HG03045 (cell line): ENCODE results near the gene HMCN1.

Experiments
- ATAC-seq: cut with Tn5 transposase; IDR thresholded peaks from one replicate; pipeline ENCODE4 v1.9.1; 2021; ENCODE audit warnings: mild to moderate bottlenecking, moderate library complexity; ENCODE audit not compliant: unreplicated experiment

Gene HMCN1

DNA sequence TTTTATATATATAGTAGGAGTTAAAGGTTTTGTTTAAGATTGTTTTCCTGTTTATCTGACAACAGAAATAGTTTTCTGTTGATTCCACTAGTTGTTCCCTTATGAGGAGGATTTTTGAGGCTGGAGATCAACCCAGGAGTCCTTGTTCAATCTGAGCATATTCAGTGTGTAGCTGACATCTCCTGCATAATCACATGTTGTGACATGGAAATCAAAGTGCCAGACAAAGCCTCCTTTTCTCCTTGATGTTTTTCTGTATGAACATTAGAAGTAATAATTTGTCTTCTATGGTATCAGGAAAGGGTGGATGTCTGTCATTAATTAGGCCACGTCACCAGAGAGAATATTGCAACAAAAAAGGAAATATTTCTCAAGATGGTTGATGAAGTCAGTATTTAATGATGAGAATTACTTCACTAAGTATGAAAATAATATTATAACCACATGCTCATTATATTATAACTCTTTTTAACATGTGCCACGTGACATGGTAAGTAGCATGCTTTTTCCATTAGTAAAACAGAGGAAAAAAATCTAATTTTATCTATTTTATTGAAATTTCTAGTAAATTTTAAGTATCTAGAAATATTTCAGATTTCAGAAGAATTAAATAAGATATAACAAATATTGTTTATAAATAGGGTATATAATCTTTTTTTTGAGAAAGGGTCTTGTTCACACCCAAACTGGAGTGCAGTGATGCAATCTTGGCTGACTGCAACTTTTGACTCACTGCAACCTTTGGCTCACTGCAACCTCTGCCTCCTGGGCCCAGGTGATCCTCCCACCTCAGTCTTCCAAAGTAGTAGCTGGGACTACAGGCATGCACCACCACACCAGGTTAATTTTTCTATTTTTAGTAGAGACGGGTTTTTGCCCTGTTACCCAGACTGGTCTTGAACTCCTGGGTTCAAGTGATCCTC lies 223.5 kb downstream of the HMCN1 start:
- ATAC-seq, result no peak

DNA sequence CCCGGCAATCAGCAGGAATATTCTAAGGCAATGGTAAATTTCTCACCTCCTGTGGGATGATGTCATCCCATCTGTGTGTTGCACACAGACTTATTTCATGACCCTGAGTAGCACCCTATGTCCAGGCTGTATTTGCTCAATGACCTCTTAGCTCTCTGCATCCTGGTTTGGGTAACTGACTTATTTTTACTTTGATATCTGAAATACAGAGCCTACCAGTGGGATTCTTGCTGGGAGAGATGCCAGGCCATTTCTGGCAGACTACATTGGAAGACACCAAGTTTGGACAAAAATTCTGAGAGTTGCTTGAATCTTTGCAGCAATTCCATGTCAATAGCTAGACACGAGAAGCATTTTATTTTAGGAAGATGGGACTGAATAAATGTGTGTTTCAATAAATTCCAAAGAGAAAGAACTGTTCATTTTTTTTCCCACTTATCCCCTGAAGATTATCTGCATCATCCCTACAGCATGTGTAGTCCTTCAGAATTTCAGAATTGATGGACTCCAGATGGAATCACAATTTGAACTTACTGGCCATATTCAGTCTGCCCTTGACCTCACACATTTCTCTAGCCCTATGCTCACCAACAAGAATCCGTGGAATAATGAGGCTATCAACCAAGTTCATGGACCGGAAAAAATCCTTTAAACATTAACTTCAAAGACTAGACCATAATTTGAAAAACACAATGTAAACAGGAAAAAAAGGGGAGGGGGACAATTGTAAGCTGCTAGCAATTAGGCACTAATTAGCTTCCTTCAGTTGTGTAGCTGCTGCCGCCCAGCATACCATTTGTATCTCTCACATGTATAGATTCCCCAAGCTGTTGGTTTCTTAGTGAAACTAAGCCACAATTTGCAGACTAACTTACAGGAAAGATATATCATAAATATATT lies 226.5 kb downstream of the HMCN1 start:
- no peak for ATAC-seq

DNA sequence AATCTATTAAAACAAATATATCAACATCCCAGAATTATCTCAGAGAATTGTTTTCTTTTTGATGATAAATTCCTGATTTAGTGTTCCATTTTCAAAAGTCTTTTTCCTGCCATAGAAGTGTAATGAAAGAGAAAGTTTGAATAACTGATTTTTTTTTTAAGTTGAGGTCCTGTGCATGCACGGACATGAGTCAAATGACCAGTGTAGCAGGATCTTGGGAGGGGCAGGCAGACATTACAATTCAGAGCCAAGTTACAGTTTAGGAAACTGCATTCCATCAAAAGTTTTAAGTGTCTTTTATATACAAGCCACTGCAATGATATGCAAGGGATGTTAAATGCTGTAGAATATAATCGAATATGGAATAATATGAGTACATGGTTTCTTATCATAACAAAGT lies 227.5 kb downstream of the HMCN1 start:
- ATAC-seq, result no peak

DNA sequence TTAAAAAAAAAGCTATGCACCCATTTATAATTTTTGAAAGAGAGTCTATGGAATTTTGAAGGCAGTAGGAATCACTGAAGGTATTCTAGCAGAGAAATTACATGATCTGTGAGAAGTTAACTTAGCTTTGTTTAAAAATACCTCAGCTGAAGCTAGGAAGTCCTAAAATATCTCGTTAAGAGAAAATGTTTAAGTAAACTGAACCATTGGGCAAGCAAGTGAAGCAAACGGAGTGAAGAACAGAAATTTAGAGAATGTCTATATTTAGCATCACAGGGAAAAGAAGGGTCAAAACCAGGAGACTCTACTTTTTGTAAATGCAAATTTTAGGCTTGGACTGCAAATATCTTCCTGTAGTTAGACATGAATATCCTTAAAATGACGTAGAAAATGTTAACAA lies 230.8 kb downstream of the HMCN1 start:
- ATAC-seq, result no peak

DNA sequence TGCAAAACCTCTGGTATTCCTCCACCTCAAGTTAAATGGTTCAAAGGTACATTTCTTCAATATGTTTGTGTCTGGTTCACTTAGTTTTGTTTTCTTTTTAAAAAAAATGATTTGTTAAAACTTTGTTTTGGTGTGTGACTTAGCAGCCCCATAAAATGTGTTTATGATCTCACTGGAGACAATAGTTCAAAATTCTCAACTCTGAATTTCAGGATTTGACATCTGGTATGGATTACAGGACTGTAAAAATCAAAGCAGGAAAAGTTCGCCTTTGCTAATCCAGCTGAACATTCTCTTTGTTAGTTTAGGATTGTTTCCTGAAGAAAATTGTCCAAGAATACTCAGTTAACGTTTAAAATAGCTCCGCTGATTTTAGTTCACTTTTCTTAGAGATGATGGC lies 231.7 kb downstream of the HMCN1 start:
- ATAC-seq, result no peak

DNA sequence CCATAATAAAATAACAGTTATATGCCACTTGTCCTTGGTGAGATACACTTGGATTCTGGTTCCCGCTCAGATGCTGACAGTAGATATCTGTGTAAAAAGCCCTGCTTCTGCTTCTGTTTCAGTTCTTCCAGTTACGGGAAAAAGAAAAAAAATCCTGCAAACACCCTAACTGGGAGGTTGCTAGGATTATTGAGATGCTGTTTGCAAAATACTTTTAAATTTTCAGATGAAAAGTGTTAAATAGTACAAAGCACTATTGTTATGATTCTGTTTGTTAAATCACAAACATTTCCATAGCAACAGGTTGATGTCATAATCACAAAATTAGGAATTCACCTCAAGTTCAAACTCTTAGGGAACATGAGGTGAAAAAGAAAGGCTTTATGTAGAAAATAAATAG lies 232.3 kb downstream of the HMCN1 start:
- no peak for ATAC-seq

DNA sequence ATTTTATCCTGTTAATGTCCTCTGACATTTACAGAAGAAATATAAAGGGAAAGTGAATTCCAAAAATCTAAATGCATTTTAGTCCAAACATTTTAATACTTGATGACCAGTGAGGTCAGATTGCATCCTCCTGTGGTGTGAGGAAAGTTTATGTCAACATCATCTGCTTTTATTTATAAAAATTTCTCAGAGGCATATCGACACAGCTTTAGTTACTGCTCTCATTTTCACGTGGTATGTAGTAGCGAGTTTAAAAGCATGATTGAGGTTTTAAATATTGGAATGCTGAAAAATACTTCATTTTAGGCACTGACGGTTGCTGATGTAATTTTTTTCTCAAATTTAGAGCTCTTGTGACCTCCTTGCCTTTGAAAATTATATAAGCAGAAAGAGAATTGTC lies 234.8 kb downstream of the HMCN1 start:
- no peak for ATAC-seq

DNA sequence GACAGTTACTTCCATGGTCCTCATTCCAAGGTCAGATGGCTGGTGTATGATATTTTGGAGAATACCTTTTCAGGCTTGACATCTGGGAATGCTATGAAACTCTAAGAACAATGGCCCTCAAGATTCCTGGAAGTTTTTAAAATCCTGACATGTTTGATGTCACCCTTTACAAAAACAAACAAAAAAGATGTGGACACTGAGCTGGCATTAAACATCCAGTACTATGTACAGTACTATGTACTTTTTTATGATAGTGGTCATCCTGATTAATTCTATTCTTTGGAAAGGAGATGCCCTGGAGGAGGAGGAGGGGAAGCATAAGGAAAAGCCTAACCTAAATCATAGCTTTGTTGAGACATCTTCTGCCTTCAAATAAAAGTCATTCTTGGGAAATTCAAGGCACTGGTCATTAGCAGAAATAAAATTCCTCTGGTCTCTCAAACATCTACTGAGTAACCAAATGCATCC lies 235.4 kb downstream of the HMCN1 start:
- no peak for ATAC-seq

DNA sequence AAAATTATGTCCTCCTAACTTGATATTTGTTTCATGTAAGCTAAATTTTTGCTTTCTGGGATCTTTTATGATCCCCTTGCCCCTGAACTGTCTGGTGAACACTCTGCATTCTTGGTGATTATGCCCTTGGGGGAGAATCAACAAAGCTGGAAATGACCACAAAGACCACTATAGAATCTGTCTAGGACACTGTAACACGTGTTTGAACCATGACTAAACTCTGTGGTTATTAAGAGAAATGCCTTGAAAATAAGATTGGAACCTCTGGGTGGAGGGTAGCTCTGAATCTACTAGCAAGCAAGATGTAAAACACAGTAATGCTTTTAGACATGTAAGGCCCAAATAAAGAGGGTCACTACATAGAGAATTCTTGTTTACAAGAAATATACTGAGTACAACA lies 237.5 kb downstream of the HMCN1 start:
- no peak for ATAC-seq

DNA sequence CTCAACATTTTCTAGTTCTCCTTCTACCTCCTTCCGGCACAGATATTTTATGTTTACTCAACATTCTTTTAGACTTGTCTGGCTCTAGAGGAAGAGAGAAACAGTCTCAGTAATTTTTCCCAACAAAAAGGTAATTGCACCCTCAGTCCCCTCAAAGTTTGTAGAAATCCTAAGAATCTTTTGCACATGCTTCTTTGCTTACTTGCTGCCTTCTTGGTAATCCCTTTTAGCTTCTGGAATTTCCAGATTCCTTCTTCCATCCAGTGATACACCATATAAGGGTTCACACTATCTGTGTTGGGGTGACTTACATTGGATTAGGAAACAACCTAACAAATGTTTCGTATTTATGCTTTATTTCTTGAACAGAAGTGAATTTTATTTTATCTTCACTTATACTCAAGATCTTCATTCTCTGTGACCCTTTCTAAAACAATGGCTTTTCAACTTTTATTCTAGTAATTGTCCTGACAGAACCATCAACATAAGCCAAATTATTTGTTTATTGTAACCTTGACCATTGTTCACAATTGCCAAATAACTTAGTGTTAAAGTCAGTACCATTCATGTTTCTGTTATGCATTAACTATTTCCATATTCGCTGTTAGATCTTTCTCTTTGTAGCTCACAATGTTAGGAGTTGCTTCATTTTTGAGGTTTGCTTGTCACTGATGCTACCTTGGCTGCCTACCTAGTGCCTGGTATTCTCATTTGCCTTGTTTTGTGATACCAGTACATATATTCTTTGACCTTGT lies 238.1 kb downstream of the HMCN1 start:
- ATAC-seq, result no peak

DNA sequence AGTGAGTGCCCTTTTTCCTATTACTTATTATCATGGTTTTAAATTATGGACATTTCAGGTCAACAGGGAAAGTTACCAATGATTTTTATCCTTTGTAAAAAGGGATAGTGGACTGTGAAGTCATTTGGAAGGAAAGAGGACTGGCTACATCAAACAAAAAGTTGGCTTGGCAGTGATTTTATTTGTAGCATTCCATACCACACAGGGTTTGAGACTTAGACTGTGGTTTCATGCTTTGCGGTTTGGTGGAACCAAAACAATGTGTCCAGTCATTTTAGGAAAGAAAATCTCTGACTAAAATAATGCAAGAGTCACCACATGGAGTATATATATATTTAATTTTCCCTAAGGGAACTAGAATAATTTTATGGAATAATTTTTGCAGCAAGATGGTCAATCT lies 239.5 kb downstream of the HMCN1 start:
- no peak for ATAC-seq

DNA sequence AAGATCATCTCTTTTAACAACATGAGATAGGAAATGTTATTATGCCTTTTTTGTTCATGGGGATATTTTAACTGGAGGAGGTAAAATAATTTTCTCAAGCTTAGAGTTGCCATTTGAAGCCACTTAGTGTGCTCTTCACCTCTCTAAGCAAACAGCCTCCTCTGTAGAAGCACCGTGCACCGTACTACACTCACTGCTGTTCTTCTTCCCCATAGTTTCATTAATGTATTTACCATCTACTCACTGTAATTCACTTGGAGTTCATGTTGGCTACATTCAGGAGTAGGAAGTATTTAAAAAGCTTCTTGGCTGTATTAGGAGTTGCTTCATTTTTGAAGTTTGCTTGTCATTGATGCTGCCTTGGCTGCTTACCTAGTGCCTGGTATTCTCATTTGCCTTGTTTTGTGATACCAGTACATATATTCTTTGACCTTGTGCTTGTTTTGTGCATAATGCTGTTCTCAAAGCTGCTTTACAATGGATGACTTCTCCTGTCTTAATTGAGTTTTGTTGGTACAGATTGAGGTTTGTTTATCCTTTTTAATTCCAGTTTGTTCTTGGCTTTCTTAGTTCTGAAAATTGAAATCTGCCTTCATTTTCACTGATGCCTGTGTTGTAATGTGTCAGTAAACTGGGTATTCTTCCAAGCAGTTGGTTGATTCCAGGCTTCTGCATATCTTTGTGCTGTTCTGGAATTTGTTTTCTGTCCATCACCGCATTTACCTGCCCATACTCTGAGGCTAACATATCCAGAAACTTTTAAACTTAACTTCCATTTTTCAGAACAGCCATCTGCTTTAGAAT lies 240.4 kb downstream of the HMCN1 start:
- ATAC-seq, result no peak

DNA sequence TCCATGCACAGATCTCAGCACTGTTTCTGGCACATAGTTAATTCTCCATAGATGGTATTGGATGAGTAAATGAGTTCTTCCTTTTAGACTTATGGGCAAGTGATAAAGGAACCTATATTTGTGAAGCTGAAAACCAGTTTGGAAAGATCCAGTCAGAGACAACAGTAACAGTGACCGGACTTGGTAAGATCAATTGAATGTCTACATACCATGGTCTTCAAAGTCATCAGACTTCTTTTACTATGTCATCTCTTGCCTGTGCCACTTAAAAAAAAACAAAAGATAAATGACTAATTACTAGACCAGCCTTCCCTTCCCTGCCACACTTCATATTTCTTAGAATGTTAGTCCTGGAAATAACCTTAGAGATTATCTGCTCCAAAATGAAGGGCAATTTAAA lies 246.7 kb downstream of the HMCN1 start:
- no peak for ATAC-seq

DNA sequence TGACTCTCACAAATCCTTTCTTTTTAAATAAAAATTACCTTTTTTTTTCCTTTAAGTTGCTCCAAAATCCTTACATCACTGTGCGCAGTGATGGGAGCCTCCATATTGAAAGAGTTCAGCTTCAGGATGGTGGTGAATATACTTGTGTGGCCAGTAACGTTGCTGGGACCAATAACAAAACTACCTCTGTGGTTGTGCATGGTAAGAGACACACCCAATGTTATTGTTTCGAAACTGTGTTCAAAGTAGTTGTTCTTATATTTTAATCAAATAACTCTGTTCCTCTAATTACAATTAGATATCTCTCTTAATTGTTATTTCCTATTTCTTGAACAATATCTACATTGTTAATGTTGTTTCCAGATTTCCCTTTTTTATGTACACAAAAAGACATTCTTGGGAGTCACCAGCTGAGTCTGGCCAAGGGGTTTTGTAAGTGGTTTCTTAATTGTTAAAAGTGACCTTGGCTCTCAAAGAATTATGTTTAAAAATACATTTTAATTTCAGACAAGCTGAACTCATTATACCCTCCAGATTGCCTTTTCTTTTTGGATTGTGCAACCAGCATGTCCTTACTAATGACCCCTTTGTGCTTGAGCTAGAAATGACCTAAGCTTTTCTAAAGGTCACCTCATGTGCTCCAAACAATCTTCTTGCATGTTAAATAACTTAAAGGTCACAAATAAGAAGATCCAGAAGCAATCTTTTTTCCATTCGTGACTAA lies 250.1 kb downstream of the HMCN1 start:
- ATAC-seq, result no peak

DNA sequence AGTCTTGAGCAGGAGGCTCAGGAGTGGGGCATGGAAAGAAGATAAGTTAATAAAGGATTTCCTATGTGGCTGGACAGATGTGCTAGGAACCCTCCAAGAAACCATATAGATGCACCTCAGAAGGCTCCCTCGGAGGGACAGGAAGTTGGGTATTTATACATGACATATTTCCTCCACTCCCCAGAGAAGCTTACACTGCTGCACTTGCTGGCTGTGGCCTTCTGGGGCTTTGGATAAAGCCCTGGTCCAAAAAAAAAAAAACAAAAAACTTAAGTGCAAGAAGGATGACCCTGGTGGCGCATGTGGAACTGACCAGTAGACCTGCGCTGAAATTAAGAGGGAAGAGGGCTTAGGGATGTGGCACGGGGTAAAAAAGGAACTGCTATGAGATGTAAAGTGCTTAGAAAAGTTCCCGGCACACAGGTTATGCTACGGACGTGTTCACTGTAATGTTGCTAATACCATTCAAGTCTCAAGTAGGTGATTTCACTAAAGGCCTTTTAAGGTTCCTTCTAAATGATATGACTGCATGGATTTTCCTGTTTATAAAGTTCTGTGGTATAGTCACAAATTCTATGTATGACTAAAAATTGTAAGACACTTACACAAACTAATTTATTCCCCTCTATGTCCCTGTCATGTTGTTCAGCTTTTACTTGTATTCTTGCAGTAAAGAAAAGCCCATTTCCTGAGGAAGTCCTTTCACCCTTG lies 253.6 kb downstream of the HMCN1 start:
- ATAC-seq, result no peak

DNA sequence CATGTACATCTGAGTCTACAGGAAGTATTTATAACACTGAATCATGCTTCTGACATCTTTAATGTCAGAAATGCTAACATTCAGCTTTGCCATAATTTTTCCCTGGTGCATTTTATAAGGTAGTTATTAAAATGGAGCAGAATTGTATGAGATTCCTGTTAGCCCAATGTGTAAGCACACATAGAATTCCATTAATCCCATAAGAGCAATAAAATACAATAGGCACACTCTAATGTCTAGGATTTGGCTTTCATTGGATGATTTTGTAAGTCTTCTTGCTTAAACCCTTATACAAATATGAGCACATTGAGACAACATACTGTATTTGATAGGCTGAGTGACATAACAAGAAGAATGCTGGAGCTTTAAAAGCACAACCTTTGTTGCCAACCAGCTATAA lies 256.4 kb downstream of the HMCN1 start:
- no peak for ATAC-seq

DNA sequence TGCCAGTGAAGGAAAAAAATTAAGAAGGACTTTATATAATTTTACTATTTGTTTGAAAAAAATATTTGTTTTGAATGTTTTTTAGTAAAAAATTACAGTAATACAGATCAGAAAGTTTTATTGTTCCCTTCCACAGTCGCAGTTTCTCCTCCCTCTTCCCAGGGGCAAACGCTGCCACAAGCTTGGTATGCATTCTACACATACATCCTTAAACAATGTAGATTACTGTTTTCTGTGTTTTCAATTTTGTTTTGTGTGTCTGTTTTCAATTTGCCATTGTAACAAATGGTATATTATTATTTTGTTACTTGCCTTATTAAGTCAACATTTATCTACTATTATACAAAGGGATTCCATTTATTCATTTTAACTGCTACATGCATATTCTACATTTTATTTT lies 257.1 kb downstream of the HMCN1 start:
- no peak for ATAC-seq

DNA sequence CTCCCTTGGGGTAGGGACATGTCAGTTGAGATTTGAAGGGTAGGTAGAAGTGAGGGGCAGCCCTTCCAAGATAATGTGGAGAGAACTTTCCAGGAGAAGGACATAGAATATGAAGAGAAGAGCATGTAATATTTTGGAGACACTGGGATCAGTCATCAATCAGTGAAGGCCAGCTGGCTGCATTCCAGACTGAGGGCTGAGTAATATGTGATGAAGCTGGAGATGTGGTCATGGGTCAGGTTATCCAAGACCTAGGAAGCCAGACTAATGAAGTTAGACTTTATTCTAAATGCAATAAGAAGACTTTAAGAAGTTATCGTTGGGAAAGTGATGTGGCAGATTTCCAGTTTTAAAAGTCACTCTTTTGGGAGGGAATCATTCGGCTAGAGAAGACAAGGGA lies 262.0 kb downstream of the HMCN1 start:
- no peak for ATAC-seq

DNA sequence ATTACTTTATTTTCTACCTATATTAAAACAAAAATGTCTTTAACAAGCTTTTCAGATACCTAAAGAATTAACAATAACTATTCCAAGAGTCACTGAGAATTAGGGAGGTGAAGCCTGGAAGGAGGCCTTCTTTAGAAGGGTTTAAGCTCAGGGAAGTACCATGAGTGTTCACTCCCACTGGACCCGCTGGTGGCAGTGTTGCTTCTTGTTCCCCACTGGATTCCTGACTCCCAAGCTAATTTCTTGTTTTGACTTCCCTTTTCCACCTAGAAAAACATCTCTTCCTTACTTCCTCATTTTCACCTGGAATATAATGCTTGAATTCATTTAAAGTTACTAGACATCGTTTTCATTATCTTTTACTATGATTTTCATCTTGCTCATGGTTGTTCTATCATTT lies 264.2 kb downstream of the HMCN1 start:
- ATAC-seq, result no peak
